Stimulated activated CD4-positive, alpha-beta T cell treated with anti-CD3 and anti-CD28 coated beads, Interleukin-15, amount 100 ng/mL, for 48 hours (primary cell): ENCODE measurements around the gene MTCL3.
A peak's percentile ranks its signal among the peaks of the same experiment; 100 is the strongest.

Experiments used
- DNase-seq, 2 donors: peaks; one replicate each; pipeline ENCODE4 v3.0.0-alpha.2; 2020; ENCODE audit warnings: low read depth in 2 of 2

The MTCL3 gene

GRCh38 chr6:127518710-127519468 lies at the start of gene MTCL3:
Gene MTCL3, minus strand, starts transcription at chr6:127519335.
- DNase-seq, result peak; percentile 28 to 46

GRCh38 chr6:127567476-127567875 lies 48.3 kb upstream of the MTCL3 start:
- no peak for DNase-seq

DNA sequence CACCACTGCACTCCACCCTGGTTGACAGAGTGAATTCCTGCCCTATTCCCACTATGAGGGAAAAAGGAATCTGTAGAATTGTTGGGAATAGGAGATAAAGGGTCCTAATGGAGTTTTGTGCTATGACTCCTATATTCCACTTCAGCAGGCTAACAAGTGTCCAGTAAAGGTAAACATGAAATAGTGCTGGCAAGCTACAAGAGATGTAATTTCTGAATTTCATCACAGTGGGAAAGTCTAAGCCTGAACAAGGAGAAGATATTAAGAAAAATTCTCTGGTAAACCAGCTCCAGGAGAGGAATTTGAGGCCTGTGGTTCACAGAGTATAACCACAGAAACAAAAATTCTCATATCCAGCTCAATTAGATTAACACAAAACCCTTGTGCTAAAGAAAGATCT lies 47.5 kb upstream of the MTCL3 start:
- no peak for DNase-seq

- DNase-seq, result no peak
Measured at GRCh38 chr6:127566119-127566518, 47.0 kb upstream of the MTCL3 start.

DNA sequence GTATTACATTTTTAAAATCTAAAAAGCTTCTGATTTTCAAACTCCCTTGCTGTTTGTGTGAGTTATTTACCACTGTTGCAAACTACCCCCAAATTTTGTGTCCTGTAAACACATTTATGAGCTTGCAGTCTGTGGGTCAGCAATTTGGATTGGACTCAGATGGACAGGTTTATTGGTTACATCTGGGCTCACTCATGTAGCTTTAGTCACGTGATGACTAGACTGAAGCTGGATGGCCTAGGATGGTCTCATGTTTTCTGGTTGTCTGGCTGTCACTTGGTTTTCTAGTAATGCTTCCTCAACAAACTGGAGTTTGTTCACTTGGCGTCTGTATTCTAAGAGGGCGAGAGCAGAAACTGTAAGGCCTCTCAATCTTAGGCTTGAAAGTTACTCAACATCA lies 45.6 kb upstream of the MTCL3 start:
- no peak for DNase-seq

GRCh38 chr6:127561660-127562059 lies 42.5 kb upstream of the MTCL3 start:
- DNase-seq, result no peak

DNA sequence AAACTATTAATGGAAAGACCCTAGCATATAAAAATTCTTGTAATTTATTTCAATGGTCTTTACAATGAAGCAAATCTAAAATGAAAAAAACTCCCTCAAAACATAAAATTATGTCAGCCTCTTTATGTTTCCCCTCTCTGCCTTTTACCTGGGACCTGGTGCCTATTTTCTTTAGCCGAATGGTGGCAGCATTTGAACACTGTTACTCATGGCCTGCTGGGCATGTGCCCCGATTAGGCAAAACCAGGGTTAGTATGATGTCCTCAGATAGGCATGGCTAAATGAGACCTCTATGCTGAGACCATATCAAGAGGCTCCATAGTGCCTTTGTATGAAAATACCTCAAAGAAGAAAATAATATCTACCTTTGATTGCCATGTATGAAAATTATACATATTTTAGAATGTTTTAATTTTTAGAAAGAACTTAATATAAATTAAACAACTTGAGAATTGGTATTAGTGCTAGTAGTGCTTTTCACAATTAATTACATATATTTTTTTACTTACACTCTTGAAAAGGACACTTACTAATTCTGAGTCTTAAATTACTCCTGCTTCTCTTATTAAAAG lies 35.4 kb upstream of the MTCL3 start:
- peak in 1 of 2 donors; percentile 5 for DNase-seq

DNA sequence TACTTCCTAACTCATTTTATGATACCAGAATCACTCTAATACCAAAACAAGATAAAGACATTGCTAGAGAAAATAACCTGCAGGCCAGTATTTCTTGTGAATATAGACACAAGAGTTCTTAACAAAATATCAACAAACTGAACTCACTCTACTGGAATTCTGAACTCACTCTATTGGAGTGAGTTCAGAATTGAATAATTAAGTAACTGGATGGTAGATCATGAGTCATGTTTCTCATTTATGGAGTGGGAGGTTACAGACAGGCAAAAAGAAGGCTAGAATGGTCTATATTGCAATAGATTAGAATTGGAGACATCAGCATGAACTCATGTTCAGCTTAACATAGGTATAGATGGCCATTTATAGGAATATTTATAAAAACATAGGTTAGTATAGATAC lies 31.3 kb upstream of the MTCL3 start:
- no peak for DNase-seq

- DNase-seq, result no peak
Measured at GRCh38 chr6:127547904-127548649, 28.9 kb upstream of the MTCL3 start.

DNA sequence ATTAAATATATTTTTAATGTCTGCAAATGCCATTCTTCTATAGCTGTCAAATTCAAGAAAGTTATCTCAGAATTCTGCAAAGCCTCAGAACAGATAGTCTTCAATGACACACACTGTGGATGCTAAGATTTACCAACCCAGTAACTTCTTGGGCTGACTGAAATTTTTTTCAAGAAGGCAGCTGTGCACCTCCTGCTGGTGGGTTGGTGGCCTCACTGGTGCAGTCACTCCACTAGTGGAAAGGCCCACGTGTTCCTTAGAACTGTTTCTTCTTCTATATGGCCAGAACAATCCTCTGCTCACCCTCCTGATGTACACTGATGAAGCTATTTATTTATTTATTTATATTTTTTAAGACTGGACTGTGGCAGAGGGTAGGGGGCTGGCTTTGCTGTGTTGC lies 28.1 kb upstream of the MTCL3 start:
- DNase-seq, result peak in 1 of 2 donors; percentile 13

GRCh38 chr6:127539272-127539671 lies 20.1 kb upstream of the MTCL3 start:
- DNase-seq, result no peak

GRCh38 chr6:127538750-127539264 lies 19.7 kb upstream of the MTCL3 start:
- DNase-seq, result no peak

DNA sequence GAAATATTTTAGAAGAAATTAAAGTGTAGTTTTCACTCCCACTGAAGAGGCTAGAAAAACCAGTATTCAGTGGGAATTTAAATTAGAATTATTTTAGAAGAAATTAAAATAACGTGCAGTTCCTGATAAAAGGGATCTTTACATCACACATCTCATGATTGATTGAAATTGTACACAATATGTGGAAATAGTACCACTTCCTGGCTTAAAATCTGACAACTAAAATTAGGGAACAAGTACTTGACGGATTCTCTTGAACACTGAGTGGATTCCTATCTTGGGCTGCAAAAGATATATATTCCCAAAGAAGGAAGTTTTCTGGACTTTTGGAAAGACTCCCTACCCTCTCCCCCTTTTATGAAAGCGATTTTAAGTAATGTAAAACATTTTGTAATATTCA lies 14.6 kb upstream of the MTCL3 start:
- DNase-seq, result no peak

GRCh38 chr6:127533011-127533410 lies 13.9 kb upstream of the MTCL3 start:
- no peak for DNase-seq

DNA sequence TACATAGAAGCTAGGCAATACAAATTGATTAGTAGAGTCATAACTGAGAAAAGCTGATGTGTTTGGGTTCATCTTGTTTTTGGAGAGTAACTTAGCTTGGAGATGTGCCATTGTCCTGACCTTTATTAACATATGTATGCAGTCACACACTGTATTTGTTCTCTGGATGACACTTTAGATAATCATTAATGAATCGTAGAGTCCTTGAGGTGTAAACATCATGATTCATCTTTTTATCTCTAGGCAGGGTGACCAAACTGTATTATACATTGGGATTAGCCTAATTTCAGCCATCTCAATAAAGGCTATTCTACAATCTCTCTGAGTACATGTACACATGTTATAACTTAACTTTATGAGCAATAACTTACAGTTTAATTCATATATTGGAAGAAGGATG lies 3.6 kb upstream of the MTCL3 start:
- no peak for DNase-seq

DNA sequence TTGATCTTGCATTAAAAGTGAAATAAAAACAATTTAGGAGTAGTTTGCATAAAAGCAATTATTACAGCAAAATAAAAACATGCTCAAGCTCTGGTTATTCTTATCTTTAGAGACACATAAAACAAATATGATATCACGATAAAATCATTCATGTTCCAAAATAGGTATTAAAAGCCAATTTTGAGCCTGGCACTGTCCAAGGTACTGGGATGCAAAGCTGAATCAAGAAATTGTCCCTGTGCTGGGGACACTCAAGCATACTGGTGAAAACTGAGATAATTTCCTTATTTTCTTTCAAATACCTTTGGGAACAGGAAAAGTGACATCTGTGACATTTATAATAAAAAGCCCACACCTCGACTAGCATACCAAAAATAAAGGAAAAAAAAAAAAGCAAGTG lies 931 bp upstream of the MTCL3 start:
- DNase-seq, result no peak

GRCh38 chr6:127519469-127519785 lies 292 bp upstream of the MTCL3 start:
- no peak for DNase-seq

GRCh38 chr6:127518191-127518709 lies 885 bp downstream of the MTCL3 start:
- DNase-seq, result no peak

DNA sequence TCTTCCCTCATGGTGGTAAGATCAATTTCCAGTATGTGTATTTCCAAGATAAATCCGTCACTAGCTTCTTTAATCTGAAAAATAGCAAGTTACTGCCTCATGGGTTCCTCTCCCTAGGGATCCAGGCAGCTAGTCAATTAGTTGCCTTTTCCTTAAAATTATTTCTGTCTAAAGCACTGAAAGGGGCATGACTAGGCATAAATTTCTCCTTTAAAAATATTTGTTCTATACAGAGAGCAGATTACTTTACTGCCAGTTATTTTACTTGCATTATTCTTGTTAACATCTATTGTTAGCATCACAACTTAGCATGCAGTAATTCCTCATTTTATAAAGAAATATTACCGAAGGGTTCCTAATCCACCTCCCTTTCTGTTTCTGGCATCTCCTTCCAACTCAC lies 1.4 kb downstream of the MTCL3 start:
- DNase-seq, result no peak

GRCh38 chr6:127516662-127517273 lies 2.4 kb downstream of the MTCL3 start:
- DNase-seq, result peak; percentile 11 to 37

- DNase-seq, result peak; percentile 38 to 44
Measured at GRCh38 chr6:127515794-127516661, 3.1 kb downstream of the MTCL3 start.
